HG03460 (cell line): Measurements from ENCODE around the gene GSTO1.

Experiments used
- ATAC-seq: cut with Tn5 transposase; IDR thresholded peaks from one replicate; pipeline ENCODE4 v1.9.1; 2021; ENCODE audit not compliant: unreplicated experiment

Gene GSTO1

GRCh38 chr10:104250371-104250770 is 4.3 kb upstream of the GSTO1 start:
- ATAC-seq, result no peak

GRCh38 chr10:104251443-104251842 is 3.2 kb upstream of the GSTO1 start:
- ATAC-seq, result no peak

- ATAC-seq, result no peak
Measured at GRCh38 chr10:104252368-104252767, 2.3 kb upstream of the GSTO1 start.

GRCh38 chr10:104253106-104253505 is 1.6 kb upstream of the GSTO1 start:
- ATAC-seq, result no peak

GRCh38 chr10:104253606-104254410 is 884 bp upstream of the GSTO1 start:
- no peak for ATAC-seq

GRCh38 chr10:104255311-104255981 is 754 bp downstream of the GSTO1 start:
- no peak for ATAC-seq

GRCh38 chr10:104256335-104256961 is 1.8 kb downstream of the GSTO1 start:
- ATAC-seq, result no peak

GRCh38 chr10:104257235-104257634 is 2.5 kb downstream of the GSTO1 start:
- no peak for ATAC-seq

GRCh38 chr10:104258209-104258608 is 3.5 kb downstream of the GSTO1 start:
- no peak for ATAC-seq

- no peak for ATAC-seq
Measured at GRCh38 chr10:104259456-104259855, 4.8 kb downstream of the GSTO1 start.

- ATAC-seq, result no peak
Measured at GRCh38 chr10:104259999-104260774, 5.5 kb downstream of the GSTO1 start.

GRCh38 chr10:104260775-104261115 is 6.1 kb downstream of the GSTO1 start:
- no peak for ATAC-seq

GRCh38 chr10:104262055-104262454 is 7.4 kb downstream of the GSTO1 start:
- ATAC-seq, result no peak

GRCh38 chr10:104264783-104265182 is 10.1 kb downstream of the GSTO1 start:
- ATAC-seq, result no peak

GRCh38 chr10:104267721-104268404 is 13.2 kb downstream of the GSTO1 start:
- ATAC-seq, result no peak

GRCh38 chr10:104268405-104268712 is 13.7 kb downstream of the GSTO1 start:
- ATAC-seq, result no peak

GRCh38 chr10:104268713-104269645 is 14.3 kb downstream of the GSTO1 start, which contains the start of gene GSTO2:
GSTO2 (plus strand) TSS chr10:104269184; CDS start chr10:104274916, 5,732 bp downstream.
- peak; percentile 99 for ATAC-seq

GRCh38 chr10:104273286-104273685 is 18.6 kb downstream of the GSTO1 start:
- ATAC-seq, result no peak

- ATAC-seq, result no peak
Measured at GRCh38 chr10:104273899-104274575, 19.3 kb downstream of the GSTO1 start.
